ENCODE measurements around the gene GLRX3. TPM values are rescaled to one million over a fixed set of nuclear protein-coding genes. Genes with fewer than 3 reads are reported as not detected.
"Not testable (repeated sequence)": the region's sequence is repeated elsewhere in the genome, so short reads cannot be mapped to it uniquely, and the experiment has no call there.

Gene GLRX3
- total and polyA plus RNA-seq, 10 of the 15 experiments (the other 5 are each of a cell fraction or from before 2014, with no cell fraction given) = 94.7 to 209 (median 131) TPM

DNA sequence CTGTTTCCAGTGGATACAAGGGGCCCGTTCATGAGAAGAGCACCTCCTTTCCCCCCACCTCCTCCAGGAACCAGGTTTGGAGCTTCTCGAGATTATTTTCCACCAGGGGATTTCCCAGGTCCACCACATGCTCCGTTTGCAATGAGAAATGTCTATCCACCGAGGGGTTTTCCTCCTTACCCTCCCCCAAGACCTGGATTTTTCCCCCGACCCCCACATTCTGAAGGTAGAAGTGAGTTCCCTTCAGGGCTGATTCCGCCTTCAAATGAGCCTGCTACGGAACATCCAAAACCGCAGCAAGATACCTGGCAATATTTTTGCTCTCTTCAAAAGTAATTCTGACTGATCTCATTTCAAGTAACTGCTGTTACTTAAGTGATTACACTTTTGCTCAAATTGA is 28.0 kb upstream of the GLRX3 start:
- BruUV-seq (replicated peaks); ATAC-seq; H3K9me3 ChIP-seq (replicated peaks; ENCODE audit: control insufficient read depth, insufficient read depth, low read length); H2AFZ ChIP-seq (ENCODE audit: control insufficient read depth, low read depth, low read length); H3K36me3 ChIP-seq (ENCODE audit: control insufficient read depth in 2 of 2, insufficient read depth in 2 of 2, low read length in 1 of 2); RAD21 ChIA-PET (ENCODE audit: unreplicated experiment); FAIRE-seq; H4K20me1 ChIP-seq (ENCODE audit: control insufficient read depth, insufficient read depth); H3K9ac ChIP-seq (ENCODE audit: control insufficient read depth, insufficient read depth, low read length); DNase-seq (ENCODE audit: low read depth, low spot score); H3K27me3 ChIP-seq (replicated peaks in 1 of 2; ENCODE audit: control insufficient read depth in 2 of 2, insufficient read depth in 2 of 2, low read length in 1 of 2); H3K27ac ChIP-seq (ENCODE audit: control insufficient read depth, insufficient read depth): not testable (repeated sequence)
- Histone ChIP-seq H3K4me1 (ENCODE audit: control insufficient read depth, insufficient read depth, low read length) (peaks cover 17% of the 10 kb centered on the region), H3K79me2 (ENCODE audit: control insufficient read depth, insufficient read depth, low read length) (peaks cover 16% of the 10 kb centered on the region), H3K4me2 (ENCODE audit: control insufficient read depth, insufficient read depth) (peak overlapping the region; percentile 100), H3K4me3 (peak overlapping the region; percentile 5; the same call in 1 of the 2 replicates)
- in situ Hi-C loops (cut with MboI) = loop anchor here (25.0 kb wide), 1 partner anchor 1071 kb away; no protein-coding TSS in a partner anchor
- ChIA-PET POLR2A (interaction anchor here (2.2 kb wide), 1 partner anchor 34 kb away, joined by 11 read pairs; no protein-coding TSS in a partner anchor), CTCF (interaction anchor here (2.0 kb wide), 1 partner anchor 20 kb away, joined by 10 read pairs; no protein-coding TSS in a partner anchor), SMC1A (ENCODE audit: uncharacterized antibody, unreplicated experiment) (interaction anchor here (2.0 kb wide), 1 partner anchor 34 kb away, joined by 6 read pairs; no protein-coding TSS in a partner anchor)
- WGBS (ENCODE audit: insufficient coverage, insufficient replicate concordance, low lambda C conversion rate, missing lambda C conversion rate) = 58% methylated on average over 6 of the region's 8 CpGs
- intact Hi-C loops (cut with micrococcal nuclease; ENCODE audit: unreplicated experiment) = loop anchor here (5.0 kb wide), 1 partner anchor 221 kb away; no protein-coding TSS in a partner anchor
- TF ChIP-seq RUNX3 (IDR thresholded peaks at IDR 0.05; ENCODE audit: low read length) = peak; percentile 45

DNA sequence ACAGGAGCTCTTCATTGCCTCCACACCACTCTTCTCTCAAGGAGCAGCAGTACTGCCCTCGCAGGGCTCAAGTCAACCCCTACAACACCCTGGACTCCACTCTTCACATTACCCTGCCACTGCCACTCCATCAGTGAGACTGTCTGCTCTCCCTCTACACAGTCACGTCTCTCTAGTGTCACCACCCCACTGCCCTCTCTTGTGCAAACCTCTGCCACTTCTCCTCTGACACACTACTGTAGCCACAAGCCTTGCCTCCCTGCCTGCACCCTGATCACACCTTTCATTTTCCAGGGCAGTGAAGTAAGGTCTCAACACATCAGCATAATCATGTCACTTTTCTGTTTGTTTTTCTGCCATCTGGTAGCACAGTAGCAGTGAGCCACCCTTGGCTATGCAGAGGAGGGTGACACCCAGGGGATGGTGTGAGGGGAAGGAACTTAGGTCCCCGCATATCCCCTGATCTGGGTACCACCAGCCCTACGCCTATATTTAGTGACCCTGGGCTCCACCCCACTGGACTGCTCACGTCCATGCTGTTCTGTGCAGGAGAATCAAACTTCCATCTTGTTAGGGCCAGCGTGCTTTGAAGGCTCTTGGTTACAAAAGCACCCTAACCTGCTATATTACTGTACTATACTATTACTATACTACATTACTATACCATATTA is 27.1 kb upstream of the GLRX3 start:
- Histone ChIP-seq H3K4me3 (peak overlapping the region; percentile 62), H3K79me2 (ENCODE audit: control insufficient read depth, insufficient read depth, low read length) (peaks cover 16% of the 10 kb centered on the region), H3K27me3 (replicated peaks in 1 of 2; ENCODE audit: control insufficient read depth in 2 of 2, insufficient read depth in 2 of 2, low read length in 1 of 2) (no peaks in the 10 kb centered on the region), H4K20me1 (ENCODE audit: control insufficient read depth, insufficient read depth) (no peaks in the 10 kb centered on the region), H3K36me3 (ENCODE audit: control insufficient read depth in 2 of 2, insufficient read depth in 2 of 2, low read length in 1 of 2) (no peaks in the 10 kb centered on the region), H3K27ac (ENCODE audit: control insufficient read depth, insufficient read depth) (peak overlapping the region; percentile 20; the same call in 1 of the 2 replicates), H3K9ac (ENCODE audit: control insufficient read depth, insufficient read depth, low read length) (peak overlapping the region; percentile 90), H2AFZ (ENCODE audit: control insufficient read depth, low read depth, low read length) (no peak overlapping the region), H3K9me3 (replicated peaks; ENCODE audit: control insufficient read depth, insufficient read depth, low read length) (no peaks in the 10 kb centered on the region), H3K4me2 (ENCODE audit: control insufficient read depth, insufficient read depth) (peak overlapping the region; percentile 100), H3K4me1 (ENCODE audit: control insufficient read depth, insufficient read depth, low read length) (peaks cover 17% of the 10 kb centered on the region)
- intact Hi-C loops (cut with micrococcal nuclease; ENCODE audit: unreplicated experiment) (loop anchor here (5.0 kb wide), 1 partner anchor 222 kb away; no protein-coding TSS in a partner anchor), in situ Hi-C loops (cut with MboI) (loop anchor here (25.0 kb wide), 1 partner anchor 1072 kb away; no protein-coding TSS in a partner anchor)
- CTCF ChIA-PET = interaction anchor here (0.8 to 3.9 kb wide), 13 partner anchors 10 to 220 kb away, joined by 3 to 45 read pairs (median 9); partner anchors contain the start of gene GLRX3
- SMC1A ChIA-PET (ENCODE audit: uncharacterized antibody, unreplicated experiment) = interaction anchor here (1.0 to 3.1 kb wide), 6 partner anchors 19 to 51 kb away, joined by 3 to 19 read pairs (median 10); partner anchors contain the start of gene GLRX3
- ATAC-seq = no peak
- TF ChIP-seq, protein P1, sequence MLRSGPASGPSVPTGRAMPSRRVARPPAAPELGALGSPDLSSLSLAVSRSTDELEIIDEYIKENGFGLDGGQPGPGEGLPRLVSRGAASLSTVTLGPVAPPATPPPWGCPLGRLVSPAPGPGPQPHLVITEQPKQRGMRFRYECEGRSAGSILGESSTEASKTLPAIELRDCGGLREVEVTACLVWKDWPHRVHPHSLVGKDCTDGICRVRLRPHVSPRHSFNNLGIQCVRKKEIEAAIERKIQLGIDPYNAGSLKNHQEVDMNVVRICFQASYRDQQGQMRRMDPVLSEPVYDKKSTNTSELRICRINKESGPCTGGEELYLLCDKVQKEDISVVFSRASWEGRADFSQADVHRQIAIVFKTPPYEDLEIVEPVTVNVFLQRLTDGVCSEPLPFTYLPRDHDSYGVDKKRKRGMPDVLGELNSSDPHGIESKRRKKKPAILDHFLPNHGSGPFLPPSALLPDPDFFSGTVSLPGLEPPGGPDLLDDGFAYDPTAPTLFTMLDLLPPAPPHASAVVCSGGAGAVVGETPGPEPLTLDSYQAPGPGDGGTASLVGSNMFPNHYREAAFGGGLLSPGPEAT (IDR thresholded peaks at IDR 0.05; ENCODE audit: low read depth) = no peak
- TF ChIP-seq ESRRA (IDR thresholded peaks at IDR 0.05; ENCODE audit: low read length) (no peak), CREB1 (IDR thresholded peaks at IDR 0.05; ENCODE audit: low read depth) (no peak)
- TF ChIP-seq, protein P2, sequence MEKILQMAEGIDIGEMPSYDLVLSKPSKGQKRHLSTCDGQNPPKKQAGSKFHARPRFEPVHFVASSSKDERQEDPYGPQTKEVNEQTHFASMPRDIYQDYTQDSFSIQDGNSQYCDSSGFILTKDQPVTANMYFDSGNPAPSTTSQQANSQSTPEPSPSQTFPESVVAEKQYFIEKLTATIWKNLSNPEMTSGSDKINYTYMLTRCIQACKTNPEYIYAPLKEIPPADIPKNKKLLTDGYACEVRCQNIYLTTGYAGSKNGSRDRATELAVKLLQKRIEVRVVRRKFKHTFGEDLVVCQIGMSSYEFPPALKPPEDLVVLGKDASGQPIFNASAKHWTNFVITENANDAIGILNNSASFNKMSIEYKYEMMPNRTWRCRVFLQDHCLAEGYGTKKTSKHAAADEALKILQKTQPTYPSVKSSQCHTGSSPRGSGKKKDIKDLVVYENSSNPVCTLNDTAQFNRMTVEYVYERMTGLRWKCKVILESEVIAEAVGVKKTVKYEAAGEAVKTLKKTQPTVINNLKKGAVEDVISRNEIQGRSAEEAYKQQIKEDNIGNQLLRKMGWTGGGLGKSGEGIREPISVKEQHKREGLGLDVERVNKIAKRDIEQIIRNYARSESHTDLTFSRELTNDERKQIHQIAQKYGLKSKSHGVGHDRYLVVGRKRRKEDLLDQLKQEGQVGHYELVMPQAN (conservative IDR thresholded peaks at IDR 0.05) = no peak
- RAD21 ChIA-PET (ENCODE audit: unreplicated experiment) = interaction anchor here (0.7 to 3.1 kb wide), 4 partner anchors 19 to 220 kb away, joined by 3 to 55 read pairs (median 6); partner anchors contain the start of gene GLRX3
- POLR2A ChIA-PET = interaction anchor here (0.6 to 3.1 kb wide), 4 partner anchors 28 to 40 kb away, joined by 3 to 48 read pairs (median 7); partner anchors contain the start of gene GLRX3
- no TSS peak for BruUV-seq (replicated peaks)
- no peak for DNase-seq (ENCODE audit: low read depth, low spot score)
- 11% methylated on average over 6 of the region's 6 CpGs for WGBS (ENCODE audit: insufficient coverage, insufficient replicate concordance, low lambda C conversion rate, missing lambda C conversion rate)
- no peak for FAIRE-seq
